HepG2 (cell line): ENCODE data around the gene ADAP2. TPM values are rescaled to one million over a fixed set of nuclear protein-coding genes. Genes with fewer than 3 reads are reported as not detected.
A peak's percentile ranks its signal among the peaks of the same experiment; 100 is the strongest.

Experiments
- ATAC-seq: fragments of 200-7000 bp; cut with Tn5 transposase; 3 replicates; pipeline ENCODE4 v1.9.1; 2020; ENCODE audit warnings: mild to moderate bottlenecking, moderate library complexity
- BruUV-seq: library from RNA; stranded (reverse); fragments of 400-500 nt; replicated peaks from 2 replicates; lab custom pipeline; 2021; lab: Mats Ljungman, UMichigan
- CTCF ChIA-PET: fragments of 300-600 bp; formaldehyde crosslinking; extraction: SDS; loops from one replicate; lab custom pipeline; 2021; ENCODE audit warnings: low total read pairs, inconsistent platforms, low intra/inter-chr PET ratio; lab: Yijun Ruan, JAX
- POLR2A ChIA-PET: fragments of 350-600 bp; sonication (Branson Sonifier 250); formaldehyde crosslinking; loops from one replicate; lab custom pipeline; 2020; ENCODE audit warnings: antibody characterized with exemption, inconsistent platforms; lab: Yijun Ruan, JAX
- DNase-seq: peaks from one replicate; pipeline ENCODE4 v3.0.0-alpha.2; 2015; ENCODE audit warnings: low spot score
- FAIRE-seq: peaks from 3 replicates; lab custom pipeline; 2011; peaks lifted over from hg19 to GRCh38; lab: Jason Lieb, UNC
- H2AFZ ChIP-seq: one replicate; pipeline ENCODE4 v1.6.1; 2011; ENCODE audit warnings: low read length, inconsistent platforms
- H3K27ac ChIP-seq: fragments of 300-600 bp; 3 replicates; pipeline ENCODE4 v1.8.0; 2011; ENCODE audit warnings: mixed run types, mild to moderate bottlenecking, mixed read lengths, low read length, inconsistent platforms; ENCODE audit not compliant: insufficient read depth; ENCODE audit errors: extremely low read length
- H3K27me3 ChIP-seq, 2 experiments: fragments of 200-600 bp in 1 of 2; 2 replicates in 1 of 2; 3 replicates in 1 of 2; pipeline versions ENCODE4 v1.6.0 to v1.8.0; 2011; ENCODE audit warnings: low read length in 2 of 2, mild to moderate bottlenecking in 2 of 2, moderate library complexity in 2 of 2, inconsistent platforms in 1 of 2; ENCODE audit not compliant: insufficient read depth in 2 of 2, control insufficient read depth in 1 of 2
- H3K36me3 ChIP-seq, 2 experiments: fragments of 200-600 bp in 1 of 2; replicated peaks in 1 of 2; 2 replicates in 1 of 2; 3 replicates in 1 of 2; pipeline versions ENCODE4 v1.5.1 to v1.8.0; 2011; ENCODE audit warnings: low read length in 2 of 2, inconsistent platforms in 1 of 2; ENCODE audit not compliant: insufficient read depth in 2 of 2, control insufficient read depth in 1 of 2
- H3K4me1 ChIP-seq: 2 replicates; pipeline ENCODE4 v1.5.1; 2012; ENCODE audit warnings: low read length, inconsistent platforms; ENCODE audit not compliant: insufficient read depth
- H3K4me2 ChIP-seq: 2 replicates; pipeline ENCODE4 v1.6.0; 2011; ENCODE audit warnings: low read depth, low read length, inconsistent platforms
- H3K4me3 ChIP-seq, 3 experiments: fragments of 200-600 bp in 1 of 3; sonication (generic), shearing (Covaris generic) in 1 of 3; replicated peaks in 1 of 3; 2 replicates each; pipeline ENCODE4 v1.5.1; 2011 to 2016; ENCODE audit warnings: low read length in 3 of 3, inconsistent platforms in 2 of 3, low read depth in 2 of 3, mild to moderate bottlenecking in 2 of 3, control low read depth in 1 of 3, mixed read lengths in 1 of 3; ENCODE audit not compliant: insufficient read depth in 1 of 3
- H3K79me2 ChIP-seq: one replicate; pipeline ENCODE4 v1.6.1; 2011; ENCODE audit warnings: low read length, inconsistent platforms; ENCODE audit not compliant: insufficient read depth
- H3K9ac ChIP-seq: 2 replicates; pipeline ENCODE4 v1.6.0; 2011; ENCODE audit warnings: mild to moderate bottlenecking, low read depth, low read length, inconsistent platforms; ENCODE audit not compliant: insufficient read depth
- H3K9me3 ChIP-seq: 2 replicates; pipeline ENCODE4 v1.5.1; 2012; ENCODE audit warnings: mild to moderate bottlenecking, low read length
- H4K20me1 ChIP-seq: 2 replicates; pipeline ENCODE4 v1.6.0; 2011; ENCODE audit warnings: inconsistent platforms, mild to moderate bottlenecking, low read length, moderate library complexity; ENCODE audit not compliant: insufficient read depth
- GPN1 ChIP-seq: sonication (generic); formaldehyde crosslinking; IDR thresholded peaks from 2 replicates; pipeline ENCODE4 v1.5.1; 2020; ENCODE audit warnings: missing genetic modification reagents, borderline replicate concordance
- RARA ChIP-seq: IDR thresholded peaks from 2 replicates; pipeline ENCODE4 v1.6.1; 2016; ENCODE audit warnings: missing genetic modification reagents, missing compliant biosample characterization
- TEAD3 ChIP-seq: optimal IDR thresholded peaks from 2 replicates; pipeline ENCODE3; 2016; ENCODE audit warnings: borderline replicate concordance
- WGBS: methylation state at CpG from one replicate; pipeline ENCODE4 v1.1.6; 2017; ENCODE audit warnings: low lambda C conversion rate; 5-methylcytosine and 5-hydroxymethylcytosine counted together
- in situ Hi-C: cut with HindIII; loops from 2 replicates; pipeline ENCODE4 v1.10.0; 2017; ENCODE audit warnings: low pct_unique_long_range_greater_than_20kb; ENCODE audit not compliant: extremely low pct_ligation_motif_present
- intact Hi-C: fragments of 100-400 bp; cut with micrococcal nuclease; formaldehyde crosslinking; loops from one replicate; pipeline ENCODE4 v1.10.0; 2022; ENCODE audit not compliant: unreplicated experiment
- polyA plus RNA-seq, 8 experiments: library from polyadenylated mRNA; depleted of rRNA in 3 of 8; stranded (reverse) in 7 of 8; unstranded in 1 of 8; fragments of >200 nt; fragmentation: Illumina TruSeq in 4 of 8; extraction: Trizol in 4 of 8; gene quantifications; 2 replicates each; pipeline versions ENCODE4 v1.2.1 to v1.2.3, GENCODE V29; 2011 to 2016; ENCODE audit warnings: low read depth in 4 of 8, missing spikeins in 1 of 8, mixed read lengths in 1 of 8; ENCODE audit not compliant: insufficient read depth in 1 of 8
- total RNA-seq, 5 experiments: library from RNA; depleted of rRNA; stranded (reverse); fragments of >200 nt; fragmentation: Illumina TruSeq; extraction: Trizol; gene quantifications; 2 replicates each; pipeline ENCODE4 v1.2.3, GENCODE V29; 2016; ENCODE audit warnings: low read depth in 1 of 5

Gene ADAP2
- total and polyA plus RNA-seq, 2 of the 13 experiments (the other 11 are each of a cell fraction or from before 2014, with no cell fraction given): 0.51 to 0.70 TPM

DNA sequence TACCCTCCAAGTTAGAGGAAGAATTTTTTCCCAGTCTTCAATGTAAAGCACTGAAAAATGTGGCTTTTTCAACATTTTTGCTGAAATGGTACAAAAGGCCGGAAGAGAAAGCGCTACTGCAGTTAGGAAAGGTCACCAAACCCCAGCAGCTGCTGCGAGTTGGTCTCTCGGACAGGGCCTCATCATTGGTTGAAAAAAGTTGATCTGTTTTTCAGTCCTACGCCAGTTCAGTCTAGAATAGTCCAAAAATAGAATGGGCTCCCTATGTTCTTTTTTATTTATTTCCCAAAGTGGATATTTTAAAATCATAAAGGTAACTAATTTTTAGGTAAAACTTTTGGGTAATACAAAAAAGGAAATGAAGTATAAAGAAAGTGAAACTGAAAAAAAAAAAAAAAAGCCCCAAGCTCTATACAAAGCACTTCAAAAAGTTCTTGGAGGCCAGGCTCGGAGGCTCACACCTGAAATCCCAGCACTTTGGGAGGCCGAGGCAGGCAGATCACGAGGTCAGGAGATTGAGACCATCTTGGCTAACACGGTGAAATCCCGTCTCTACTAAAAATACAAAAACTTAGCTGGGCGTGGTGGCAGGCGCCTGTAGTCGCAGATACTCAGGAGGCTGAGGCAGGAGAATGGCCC, 17.4 kb downstream of the ADAP2 start:
- ChIA-PET CTCF (no interaction called here), POLR2A (no interaction called here)
- Histone ChIP-seq H3K9ac (no peak overlapping the region), H3K36me3 (no peaks in the 10 kb centered on the region), H3K27me3 (no peaks in the 10 kb centered on the region), H4K20me1 (no peaks in the 10 kb centered on the region), H3K4me2 (no peak overlapping the region), H3K4me1 (no peaks in the 10 kb centered on the region), H3K4me3 (no peak overlapping the region), H3K9me3 (no peaks in the 10 kb centered on the region), H3K27ac (no peak overlapping the region), H2AFZ (no peak overlapping the region), H3K79me2 (no peaks in the 10 kb centered on the region)
- in situ Hi-C loops: no loop called here
- BruUV-seq: no TSS peak
- FAIRE-seq (no peak), ATAC-seq (no peak), DNase-seq (no peak)
- no peak for TF ChIP-seq GPN1
- intact Hi-C loops: no loop called here
- WGBS: 81% methylated on average over 13 of the region's 13 CpGs

DNA sequence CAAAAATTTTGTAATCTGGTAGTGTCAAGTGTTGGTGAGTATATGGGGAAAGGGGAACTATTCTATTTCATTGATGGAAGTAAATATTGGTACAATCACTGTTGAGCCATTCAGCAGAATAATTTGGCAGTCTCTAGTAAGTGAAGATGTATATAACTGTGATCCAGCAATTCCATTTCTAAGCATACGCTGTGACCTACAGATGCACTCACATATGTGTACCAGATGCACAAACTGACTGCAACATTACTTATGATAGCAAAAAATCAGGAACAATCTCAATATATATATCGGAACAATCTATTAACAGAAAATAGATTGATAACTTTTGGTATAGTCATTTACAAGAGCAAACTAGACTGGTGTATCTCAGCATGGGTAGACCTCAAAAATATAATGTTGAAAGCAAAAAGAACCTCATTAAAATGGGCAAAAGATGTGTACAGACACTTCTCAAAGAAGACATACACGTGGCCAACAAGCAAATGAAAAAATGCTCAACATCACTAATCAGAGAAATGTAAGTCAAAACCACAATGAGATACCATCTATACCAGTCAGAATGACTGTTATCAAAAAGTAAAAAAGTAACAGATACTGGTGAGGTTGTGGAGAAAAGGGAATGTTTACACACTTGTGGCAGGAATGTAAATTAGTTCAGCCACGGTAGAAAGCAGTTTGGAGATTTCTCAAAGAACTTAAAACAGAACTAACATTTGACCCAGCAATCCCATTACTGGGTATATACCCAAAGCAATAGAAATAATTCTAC, 20.7 kb downstream of the ADAP2 start:
- no peak overlapping the region for H3K9ac ChIP-seq
- H3K27ac ChIP-seq: no peak overlapping the region
- no peak overlapping the region for H3K4me2 ChIP-seq
- H3K4me1 ChIP-seq: peaks cover 3% of the 10 kb centered on the region
- no peak overlapping the region for H3K4me3 ChIP-seq
- no TSS peak for BruUV-seq
- FAIRE-seq (peak; percentile 34), ATAC-seq (no peak), DNase-seq (no peak)
- ChIA-PET POLR2A (no interaction called here), CTCF (no interaction called here)
- H3K36me3 ChIP-seq: no peaks in the 10 kb centered on the region
- intact Hi-C loops (no loop called here), in situ Hi-C loops (no loop called here)
- no peaks in the 10 kb centered on the region for H3K79me2 ChIP-seq
- no peaks in the 10 kb centered on the region for H4K20me1 ChIP-seq
- H3K9me3 ChIP-seq: no peaks in the 10 kb centered on the region
- no peak for TF ChIP-seq RARA (CRISPR knock-in tag)
- peak; percentile 84 for TF ChIP-seq TEAD3 (CRISPR knock-in tag)
- H3K27me3 ChIP-seq: no peaks in the 10 kb centered on the region
- no peak overlapping the region for H2AFZ ChIP-seq
- WGBS: 38% methylated on average over 4 of the region's 4 CpGs
